Astrocyte (in vitro differentiated cells and primary cell): ENCODE results near the gene LAMA5. TPM values are rescaled to one million over a fixed set of nuclear protein-coding genes. Genes with fewer than 3 reads are reported as not detected.

Source experiments
- DNase-seq: peaks from one replicate; pipeline ENCODE4 v3.0.0-alpha.2; 2010; ENCODE audit warnings: low read depth
- FAIRE-seq: peaks from 2 replicates; lab custom pipeline; 2011; peaks lifted over from hg19 to GRCh38; lab: Jason Lieb, UNC
- H2AFZ ChIP-seq: 2 replicates; pipeline ENCODE4 v1.6.0; 2012; ENCODE audit warnings: low read depth, low read length, inconsistent platforms
- H3K27ac ChIP-seq: 2 replicates; pipeline ENCODE4 v1.5.1; 2011; ENCODE audit warnings: low read depth, low read length, inconsistent platforms
- H3K27me3 ChIP-seq: 2 replicates; pipeline ENCODE4 v1.6.0; 2011; ENCODE audit warnings: low read length, inconsistent platforms; ENCODE audit not compliant: insufficient read depth
- H3K36me3 ChIP-seq: 2 replicates; pipeline ENCODE4 v1.5.1; 2011; ENCODE audit warnings: low read length, inconsistent platforms; ENCODE audit not compliant: insufficient read depth
- H3K4me1 ChIP-seq: 2 replicates; pipeline ENCODE4 v1.5.1; 2011; ENCODE audit warnings: low read length, inconsistent platforms; ENCODE audit not compliant: insufficient read depth
- H3K4me2 ChIP-seq: 2 replicates; pipeline ENCODE4 v1.6.0; 2012; ENCODE audit warnings: low read length, inconsistent platforms
- H3K4me3 ChIP-seq: 2 replicates; pipeline ENCODE4 v1.5.1; 2011; ENCODE audit warnings: low read depth, mild to moderate bottlenecking, low read length, inconsistent platforms; ENCODE audit not compliant: insufficient read depth
- H3K79me2 ChIP-seq: 2 replicates; pipeline ENCODE4 v1.6.0; 2012; ENCODE audit warnings: mild to moderate bottlenecking, low read length, inconsistent platforms; ENCODE audit not compliant: insufficient read depth
- H3K9ac ChIP-seq: 2 replicates; pipeline ENCODE4 v1.6.0; 2012; ENCODE audit warnings: mild to moderate bottlenecking, low read length, inconsistent platforms
- H3K9me3 ChIP-seq: 2 replicates; pipeline ENCODE4 v1.5.1; 2012; ENCODE audit warnings: low read depth, mild to moderate bottlenecking, low read length, inconsistent platforms; ENCODE audit not compliant: insufficient read depth
- H4K20me1 ChIP-seq: 2 replicates; pipeline ENCODE4 v1.6.0; 2012; ENCODE audit warnings: low read length, inconsistent platforms; ENCODE audit not compliant: insufficient read depth
- H3K27ac Mint-ChIP-seq: one replicate; pipeline ENCODE4 v1.8.0; 2021; ENCODE audit warnings: mild to moderate bottlenecking, mixed read lengths; ENCODE audit not compliant: unreplicated experiment
- H3K27me3 Mint-ChIP-seq: one replicate; pipeline ENCODE4 v1.8.0; 2021; ENCODE audit warnings: low read depth, mixed read lengths; ENCODE audit not compliant: unreplicated experiment
- H3K36me3 Mint-ChIP-seq: one replicate; pipeline ENCODE4 v1.8.0; 2021; ENCODE audit warnings: low read depth, mixed read lengths; ENCODE audit not compliant: unreplicated experiment
- H3K4me1 Mint-ChIP-seq: one replicate; pipeline ENCODE4 v1.8.0; 2021; ENCODE audit warnings: low read depth, mixed read lengths; ENCODE audit not compliant: unreplicated experiment
- H3K4me3 Mint-ChIP-seq: one replicate; pipeline ENCODE4 v1.8.0; 2021; ENCODE audit warnings: mild to moderate bottlenecking, moderate library complexity, mixed read lengths; ENCODE audit not compliant: unreplicated experiment
- H3K9me3 Mint-ChIP-seq: one replicate; pipeline ENCODE4 v1.8.0; 2021; ENCODE audit warnings: mild to moderate bottlenecking, mixed read lengths; ENCODE audit not compliant: unreplicated experiment
- CTCF ChIP-seq: IDR thresholded peaks from 2 replicates; pipeline ENCODE4 v1.5.1; 2011; ENCODE audit warnings: low read depth, mild to moderate bottlenecking, inconsistent platforms, low read length, moderate library complexity; ENCODE audit not compliant: insufficient read depth
- EZH2 ChIP-seq: IDR thresholded peaks from 2 replicates; pipeline ENCODE4 v1.6.1; 2012; ENCODE audit warnings: mild to moderate bottlenecking, low read length, inconsistent platforms; ENCODE audit not compliant: insufficient read depth
- total RNA-seq: library from RNA; stranded (reverse); gene quantifications from 2 replicates; pipeline ENCODE4 v1.2.1, GENCODE V29; 2021

LAMA5 gene
- total RNA-seq, 1 donor from 2014 or later, result 350 TPM

DNA sequence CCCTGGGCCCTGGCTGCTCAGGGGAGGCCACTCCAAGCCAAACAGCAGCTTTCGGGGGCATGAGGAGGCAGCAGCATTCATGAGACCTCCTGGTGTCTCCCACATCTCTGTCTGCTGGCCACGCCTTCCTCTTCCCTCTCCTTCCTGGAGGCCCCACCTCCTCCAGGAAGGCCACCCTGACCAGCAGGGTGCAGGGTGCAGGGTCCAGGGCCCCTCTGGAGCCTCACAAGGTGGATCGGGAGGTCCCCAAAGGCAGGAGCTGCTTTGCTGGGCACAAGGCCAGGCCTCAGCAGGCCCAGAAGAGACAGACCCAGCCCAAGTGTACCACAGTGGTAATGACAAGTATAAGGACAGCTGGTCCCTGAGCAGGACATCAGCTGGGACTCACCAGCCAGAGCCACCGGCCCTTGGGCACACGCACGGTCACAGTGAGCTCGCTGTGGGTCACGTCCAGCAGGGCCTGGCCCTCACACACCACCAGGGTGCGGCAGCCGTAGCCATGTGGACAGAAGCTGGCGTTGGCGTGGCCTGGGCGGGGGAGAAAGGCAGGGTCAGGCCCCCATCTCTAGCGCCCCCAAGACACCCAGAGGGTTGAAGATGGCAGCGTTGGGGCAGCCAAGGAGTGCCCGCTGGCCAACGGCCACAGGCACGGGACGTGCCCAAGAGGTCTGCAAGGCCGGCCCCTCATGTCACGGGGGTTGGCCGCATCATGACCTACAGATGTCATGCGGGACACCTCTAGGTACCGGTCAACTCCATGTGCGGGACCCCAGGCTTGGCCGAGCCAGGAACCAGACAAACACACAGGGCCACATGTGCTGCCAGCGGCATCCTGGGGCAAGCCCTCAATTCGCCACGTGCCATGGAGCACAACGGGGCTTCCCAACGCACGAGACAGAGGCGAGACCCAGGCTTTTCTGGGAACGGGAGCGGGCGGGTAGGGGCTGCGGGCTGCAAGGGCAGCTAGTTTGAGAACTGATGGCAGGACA, 37.4 kb downstream of the LAMA5 start:
- no peaks in the 10 kb centered on the region for H3K27me3 ChIP-seq
- H3K36me3 ChIP-seq, result no peaks in the 10 kb centered on the region
- no peak overlapping the region for H3K4me2 ChIP-seq
- FAIRE-seq (no peak), DNase-seq (no peak)
- no peak overlapping the region for H3K4me3 ChIP-seq
- H4K20me1 ChIP-seq, result no peaks in the 10 kb centered on the region
- H3K4me1 ChIP-seq, result no peaks in the 10 kb centered on the region
- H3K79me2 ChIP-seq, result no peaks in the 10 kb centered on the region
- H3K9ac ChIP-seq, result no peak overlapping the region
- H3K27ac Mint-ChIP-seq, result no peak overlapping the region
- no peaks in the 10 kb centered on the region for H3K9me3 ChIP-seq
- peaks cover 6% of the 10 kb centered on the region for H3K36me3 Mint-ChIP-seq
- no peak for TF ChIP-seq CTCF
- no peak for TF ChIP-seq EZH2
- no peak overlapping the region for H3K27ac ChIP-seq
- no peaks in the 10 kb centered on the region for H3K4me1 Mint-ChIP-seq
- H3K27me3 Mint-ChIP-seq, result no peaks in the 10 kb centered on the region
- no peak overlapping the region for H2AFZ ChIP-seq
- no peak overlapping the region for H3K4me3 Mint-ChIP-seq
- no peaks in the 10 kb centered on the region for H3K9me3 Mint-ChIP-seq

DNA sequence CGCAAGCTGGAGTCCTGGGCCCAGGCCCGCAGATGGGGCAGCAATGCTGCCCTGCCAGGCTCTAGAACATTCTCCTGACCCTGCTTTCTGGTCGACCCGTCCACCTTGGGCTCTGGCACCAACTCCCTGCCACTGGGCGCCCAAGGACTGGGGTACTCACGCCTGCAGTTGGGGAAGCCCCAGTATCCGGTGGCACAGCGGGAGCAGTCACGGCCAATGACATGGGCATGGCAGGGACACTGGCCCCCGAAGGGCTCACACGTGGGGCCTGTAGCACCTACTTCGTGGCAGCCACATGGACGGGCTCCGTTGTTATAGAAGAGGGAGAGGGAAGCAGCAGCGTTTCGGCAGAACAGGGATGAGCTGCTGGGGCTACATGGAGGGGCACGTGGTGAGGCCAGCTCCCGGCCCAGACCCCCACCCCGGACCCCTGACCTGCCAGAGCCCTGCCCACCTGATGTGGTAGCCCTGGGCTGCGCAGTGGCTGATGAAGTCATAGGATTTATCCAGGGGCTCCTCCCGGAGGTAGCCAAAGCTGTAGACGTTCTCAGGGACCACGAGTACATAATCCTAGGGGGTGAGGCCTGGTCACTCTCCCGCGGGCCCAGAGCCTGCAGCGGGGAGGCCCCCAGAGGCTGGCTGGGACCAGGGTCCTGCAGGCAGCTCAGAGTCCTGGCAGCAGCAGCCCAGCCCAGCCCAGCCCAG, 38.3 kb downstream of the LAMA5 start:
- no peak overlapping the region for H3K4me2 ChIP-seq
- no peaks in the 10 kb centered on the region for H3K4me1 ChIP-seq
- TF ChIP-seq EZH2 (no peak), CTCF (no peak)
- Mint-ChIP-seq H3K9me3 (no peaks in the 10 kb centered on the region), H3K4me3 (no peak overlapping the region), H3K27ac (no peak overlapping the region), H3K36me3 (peaks cover 6% of the 10 kb centered on the region), H3K27me3 (no peaks in the 10 kb centered on the region), H3K4me1 (no peaks in the 10 kb centered on the region)
- H3K4me3 ChIP-seq, result no peak overlapping the region
- FAIRE-seq, result no peak
- H3K9me3 ChIP-seq, result no peaks in the 10 kb centered on the region
- H3K27ac ChIP-seq, result no peak overlapping the region
- no peaks in the 10 kb centered on the region for H3K79me2 ChIP-seq
- no peak overlapping the region for H3K9ac ChIP-seq
- H2AFZ ChIP-seq, result no peak overlapping the region
- H3K36me3 ChIP-seq, result no peaks in the 10 kb centered on the region
- no peaks in the 10 kb centered on the region for H3K27me3 ChIP-seq
- no peak for DNase-seq
- H4K20me1 ChIP-seq, result no peaks in the 10 kb centered on the region
